ENCODE measurements around the gene CSTF2T. TPM values are rescaled to one million over a fixed set of nuclear protein-coding genes. Genes with fewer than 3 reads are reported as not detected.

CSTF2T gene
- total RNA-seq, 1 experiment from 2014 or later: 22.1 TPM

DNA sequence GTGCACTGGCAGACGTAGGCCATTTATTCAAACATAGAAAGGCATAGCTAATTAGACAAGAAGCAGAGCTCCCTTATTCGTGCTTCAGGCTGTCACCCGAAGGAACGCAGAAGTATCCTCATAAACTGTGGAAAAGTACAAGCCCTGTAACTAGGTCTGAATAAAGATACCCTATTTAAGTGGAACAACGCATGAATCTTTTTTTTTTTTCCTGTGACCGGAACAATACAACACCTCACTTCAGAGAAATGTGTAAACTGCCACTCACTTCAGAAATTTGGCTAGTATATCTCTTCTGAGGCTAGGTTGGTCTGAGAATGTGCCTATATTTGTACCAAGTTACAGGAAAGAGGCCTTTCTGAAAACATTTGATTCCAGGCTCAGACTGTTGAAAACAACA lies 8.0 kb upstream of the CSTF2T start:
- Histone ChIP-seq H4K20me1 (ENCODE audit: insufficient read depth, low read depth, low read length) (no peaks in the 10 kb centered on the region), H3K79me2 (ENCODE audit: low read length) (no peaks in the 10 kb centered on the region), H3K27me3 (ENCODE audit: low read length) (no peaks in the 10 kb centered on the region), H3K4me1 (ENCODE audit: low read length) (no peaks in the 10 kb centered on the region), H3K27ac (ENCODE audit: low read length) (no peak overlapping the region), H3K4me2 (ENCODE audit: low read depth, low read length, poor library complexity, severe bottlenecking) (no peak overlapping the region), H3K36me3 (ENCODE audit: insufficient read depth, low read length) (no peaks in the 10 kb centered on the region), H3K4me3 (ENCODE audit: low read length) (no peak overlapping the region), H3K9me2 (replicated peaks; ENCODE audit: insufficient read depth, low read length) (no peaks in the 10 kb centered on the region), H3K9me3 (ENCODE audit: low read length) (no peaks in the 10 kb centered on the region), H2AFZ (ENCODE audit: low read length) (no peak overlapping the region), H3K9ac (ENCODE audit: low read length) (no peak overlapping the region)
- DNase-seq: no peak

DNA sequence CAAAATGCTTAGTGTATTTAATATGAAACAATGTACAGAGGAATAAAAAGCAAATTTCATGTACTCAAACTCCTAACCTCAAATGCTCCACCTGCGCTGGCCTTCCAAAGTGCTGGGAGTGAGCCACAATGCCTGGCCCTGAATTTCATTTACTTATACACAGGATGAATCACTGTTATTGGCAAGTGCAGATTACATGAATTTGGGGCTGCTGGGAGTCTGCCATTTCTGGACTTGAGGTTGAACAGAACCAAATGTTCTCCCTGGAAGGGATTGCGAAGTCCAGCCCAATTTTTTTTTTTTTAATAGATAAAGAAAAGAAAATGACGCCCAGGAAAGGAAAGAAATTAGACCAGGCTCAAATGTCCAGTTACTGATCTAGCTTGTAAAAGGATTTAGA lies 6.8 kb upstream of the CSTF2T start:
- Histone ChIP-seq H3K4me3 (ENCODE audit: low read length) (no peak overlapping the region), H3K9me2 (replicated peaks; ENCODE audit: insufficient read depth, low read length) (no peaks in the 10 kb centered on the region), H2AFZ (ENCODE audit: low read length) (no peak overlapping the region), H3K36me3 (ENCODE audit: insufficient read depth, low read length) (no peaks in the 10 kb centered on the region), H3K4me2 (ENCODE audit: low read depth, low read length, poor library complexity, severe bottlenecking) (no peak overlapping the region), H3K79me2 (ENCODE audit: low read length) (no peaks in the 10 kb centered on the region), H3K27me3 (ENCODE audit: low read length) (no peaks in the 10 kb centered on the region), H4K20me1 (ENCODE audit: insufficient read depth, low read depth, low read length) (no peaks in the 10 kb centered on the region), H3K9ac (ENCODE audit: low read length) (no peak overlapping the region), H3K4me1 (ENCODE audit: low read length) (no peaks in the 10 kb centered on the region), H3K27ac (ENCODE audit: low read length) (no peak overlapping the region), H3K9me3 (ENCODE audit: low read length) (no peaks in the 10 kb centered on the region)
- DNase-seq: no peak

GRCh38 chr10:51705774-51706173 lies 6.4 kb upstream of the CSTF2T start:
- Histone ChIP-seq H3K27ac (ENCODE audit: low read length) (no peak overlapping the region), H3K27me3 (ENCODE audit: low read length) (no peaks in the 10 kb centered on the region), H3K4me3 (ENCODE audit: low read length) (no peak overlapping the region), H3K36me3 (ENCODE audit: insufficient read depth, low read length) (no peaks in the 10 kb centered on the region), H3K9me2 (replicated peaks; ENCODE audit: insufficient read depth, low read length) (no peaks in the 10 kb centered on the region), H3K79me2 (ENCODE audit: low read length) (no peaks in the 10 kb centered on the region), H2AFZ (ENCODE audit: low read length) (no peak overlapping the region), H3K9me3 (ENCODE audit: low read length) (no peaks in the 10 kb centered on the region), H3K9ac (ENCODE audit: low read length) (no peak overlapping the region), H3K4me2 (ENCODE audit: low read depth, low read length, poor library complexity, severe bottlenecking) (no peak overlapping the region), H4K20me1 (ENCODE audit: insufficient read depth, low read depth, low read length) (no peaks in the 10 kb centered on the region), H3K4me1 (ENCODE audit: low read length) (no peaks in the 10 kb centered on the region)
- no peak for DNase-seq

DNA sequence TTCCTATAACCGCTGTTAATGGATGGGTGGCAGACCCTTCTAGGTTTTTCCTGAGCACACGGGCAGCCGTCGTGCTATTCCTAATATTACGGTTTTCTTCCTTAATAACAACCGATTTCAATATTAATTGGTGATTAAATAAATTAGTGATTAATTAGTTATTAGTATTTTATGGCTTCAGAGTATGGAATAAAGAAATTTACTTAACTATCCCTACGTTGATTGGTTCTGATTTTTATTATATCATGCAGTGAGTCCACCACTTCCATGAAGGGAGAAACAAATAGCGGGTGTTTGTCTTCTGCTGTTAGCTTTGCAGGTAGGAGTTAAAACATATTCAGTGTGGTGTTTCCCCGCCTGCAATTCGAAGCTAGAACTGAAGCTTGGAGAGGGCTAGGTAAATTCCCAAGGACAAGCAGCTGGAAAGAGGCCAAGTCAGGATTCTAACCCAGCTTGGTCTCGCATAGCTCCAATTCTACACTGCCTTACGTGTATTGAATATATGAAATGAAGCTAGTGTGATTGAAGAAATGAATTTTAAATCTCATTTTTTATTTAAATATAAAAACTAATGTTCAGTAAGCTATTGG lies 928 bp upstream of the CSTF2T start:
- Histone ChIP-seq H4K20me1 (ENCODE audit: insufficient read depth, low read depth, low read length) (peaks cover 6% of the 10 kb centered on the region; the same call in 1 of the 2 replicates), H3K9ac (ENCODE audit: low read length) (peak overlapping the region; percentile 77), H3K4me1 (ENCODE audit: low read length) (peaks cover 18% of the 10 kb centered on the region), H3K9me2 (replicated peaks; ENCODE audit: insufficient read depth, low read length) (no peaks in the 10 kb centered on the region), H3K27me3 (ENCODE audit: low read length) (no peaks in the 10 kb centered on the region), H3K79me2 (ENCODE audit: low read length) (peaks cover 23% of the 10 kb centered on the region), H3K4me2 (ENCODE audit: low read depth, low read length, poor library complexity, severe bottlenecking) (peak overlapping the region; percentile 77), H3K4me3 (ENCODE audit: low read length) (peak overlapping the region; percentile 69), H3K9me3 (ENCODE audit: low read length) (no peaks in the 10 kb centered on the region), H2AFZ (ENCODE audit: low read length) (peak overlapping the region; percentile 81), H3K27ac (ENCODE audit: low read length) (peak overlapping the region; percentile 67), H3K36me3 (ENCODE audit: insufficient read depth, low read length) (peaks cover 5% of the 10 kb centered on the region; the same call in 1 of the 2 replicates)
- DNase-seq: no peak

DNA sequence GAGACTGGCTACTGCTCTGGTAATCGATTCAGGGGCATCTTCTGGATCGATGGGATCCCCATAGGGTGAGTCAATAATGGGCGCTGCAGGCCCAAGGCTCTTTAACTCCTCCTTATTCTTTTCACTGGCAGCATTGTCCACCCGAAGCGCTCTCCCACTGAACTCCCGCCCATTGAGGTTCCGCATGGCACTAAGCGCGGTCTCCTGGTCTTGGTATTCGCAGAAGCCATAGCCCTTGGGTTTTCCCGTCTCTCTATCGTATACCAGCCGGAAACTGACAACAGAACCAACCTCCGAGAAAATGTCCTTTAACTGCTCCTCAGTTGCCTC lies 285 bp downstream of the CSTF2T start:
- peaks cover 6% of the 10 kb centered on the region; the same call in 1 of the 2 replicates for H4K20me1 ChIP-seq (ENCODE audit: insufficient read depth, low read depth, low read length)
- H3K9me3 ChIP-seq (ENCODE audit: low read length): no peaks in the 10 kb centered on the region
- peak overlapping the region; percentile 77 for H3K9ac ChIP-seq (ENCODE audit: low read length)
- peak overlapping the region; percentile 67; the same call in 1 of the 2 replicates for H3K27ac ChIP-seq (ENCODE audit: low read length)
- H3K79me2 ChIP-seq (ENCODE audit: low read length): peaks cover 23% of the 10 kb centered on the region
- H3K4me3 ChIP-seq (ENCODE audit: low read length): peak overlapping the region; percentile 69
- H2AFZ ChIP-seq (ENCODE audit: low read length): peak overlapping the region; percentile 81; the same call in 1 of the 2 replicates
- H3K27me3 ChIP-seq (ENCODE audit: low read length): no peaks in the 10 kb centered on the region
- H3K36me3 ChIP-seq (ENCODE audit: insufficient read depth, low read length): peaks cover 5% of the 10 kb centered on the region; the same call in 1 of the 2 replicates
- H3K4me1 ChIP-seq (ENCODE audit: low read length): peaks cover 18% of the 10 kb centered on the region
- H3K9me2 ChIP-seq (replicated peaks; ENCODE audit: insufficient read depth, low read length): no peaks in the 10 kb centered on the region
- H3K4me2 ChIP-seq (ENCODE audit: low read depth, low read length, poor library complexity, severe bottlenecking): peak overlapping the region; percentile 77
- no peak for DNase-seq

DNA sequence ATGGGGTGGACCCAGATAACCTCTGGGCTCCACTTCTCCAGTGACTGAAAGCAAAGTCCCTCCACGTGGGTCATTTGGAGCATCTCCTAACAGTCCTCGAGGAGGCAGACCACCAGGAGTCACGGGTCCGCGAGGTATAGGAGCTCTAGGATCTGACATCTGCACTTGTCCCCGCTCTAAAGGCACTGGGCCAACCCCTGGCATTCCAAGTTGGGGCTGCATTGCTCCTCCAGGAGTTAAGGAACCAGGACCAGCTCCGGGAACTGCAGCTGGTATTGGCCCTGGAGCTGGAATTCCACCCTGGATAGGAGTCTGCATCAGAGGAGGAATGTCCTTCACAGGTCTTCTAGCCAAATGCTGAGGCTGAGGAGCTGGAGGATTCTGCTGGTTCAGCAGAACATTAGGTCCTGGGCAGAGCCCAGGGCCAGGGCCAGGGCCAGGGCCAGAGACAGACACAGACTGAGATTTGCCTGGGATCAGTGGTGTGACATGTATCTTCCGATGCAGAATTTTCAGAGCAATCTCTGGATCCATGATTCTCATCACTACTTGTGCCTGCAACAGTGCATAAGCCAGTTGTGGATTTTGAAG lies 827 bp downstream of the CSTF2T start:
- Histone ChIP-seq H3K4me3 (ENCODE audit: low read length) (peak overlapping the region; percentile 69), H3K79me2 (ENCODE audit: low read length) (peaks cover 23% of the 10 kb centered on the region), H3K9me2 (replicated peaks; ENCODE audit: insufficient read depth, low read length) (no peaks in the 10 kb centered on the region), H3K27ac (ENCODE audit: low read length) (no peak overlapping the region), H3K27me3 (ENCODE audit: low read length) (no peaks in the 10 kb centered on the region), H3K9ac (ENCODE audit: low read length) (peak overlapping the region; percentile 77), H3K9me3 (ENCODE audit: low read length) (no peaks in the 10 kb centered on the region), H3K4me1 (ENCODE audit: low read length) (peaks cover 18% of the 10 kb centered on the region), H2AFZ (ENCODE audit: low read length) (no peak overlapping the region), H4K20me1 (ENCODE audit: insufficient read depth, low read depth, low read length) (peaks cover 6% of the 10 kb centered on the region; the same call in 1 of the 2 replicates), H3K36me3 (ENCODE audit: insufficient read depth, low read length) (peaks cover 5% of the 10 kb centered on the region; the same call in 1 of the 2 replicates), H3K4me2 (ENCODE audit: low read depth, low read length, poor library complexity, severe bottlenecking) (peak overlapping the region; percentile 77)
- DNase-seq: no peak

- no peak overlapping the region for H3K27ac ChIP-seq (ENCODE audit: low read length)
- H3K9me3 ChIP-seq (ENCODE audit: low read length): no peaks in the 10 kb centered on the region
- peaks cover 18% of the 10 kb centered on the region for H3K4me1 ChIP-seq (ENCODE audit: low read length)
Measured at GRCh38 chr10:51696251-51696650, 3.1 kb downstream of the CSTF2T start.

DNA sequence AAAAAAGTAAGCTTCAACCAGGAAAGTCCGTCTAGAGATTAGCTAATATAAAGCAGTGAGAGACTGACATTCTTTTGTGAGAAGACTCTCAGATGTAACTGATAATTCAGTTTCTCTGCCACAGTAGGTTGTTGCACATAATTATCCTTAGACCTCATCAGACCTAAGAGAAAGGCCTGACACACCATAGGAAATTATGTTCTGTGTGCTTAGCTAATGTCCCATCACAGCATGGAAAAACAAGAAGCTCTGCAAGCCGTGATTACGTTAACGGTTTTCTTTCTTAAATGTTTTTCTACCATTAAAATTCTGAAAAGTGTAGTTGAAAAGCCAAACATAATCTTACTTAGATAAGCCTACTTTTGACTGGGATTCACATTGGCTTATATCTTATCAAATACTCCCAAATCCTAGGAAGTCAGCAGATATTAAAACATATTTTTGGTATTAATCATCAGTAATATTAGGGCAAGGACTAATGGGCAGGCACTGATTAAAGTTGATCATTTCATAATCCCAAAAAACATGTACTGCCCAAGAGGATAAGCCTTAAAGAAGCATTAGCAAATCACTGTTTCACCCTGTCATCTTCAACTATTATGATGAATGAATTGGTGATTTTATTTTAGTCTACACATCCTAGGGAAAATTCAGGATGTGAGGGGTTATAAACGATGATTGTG lies 5.2 kb downstream of the CSTF2T start:
- Histone ChIP-seq H2AFZ (ENCODE audit: low read length) (no peak overlapping the region), H3K27ac (ENCODE audit: low read length) (no peak overlapping the region), H3K36me3 (ENCODE audit: insufficient read depth, low read length) (peaks cover 5% of the 10 kb centered on the region; the same call in 1 of the 2 replicates), H3K9ac (ENCODE audit: low read length) (no peak overlapping the region), H3K4me1 (ENCODE audit: low read length) (peaks cover 11% of the 10 kb centered on the region), H3K79me2 (ENCODE audit: low read length) (peaks cover 22% of the 10 kb centered on the region), H3K9me2 (replicated peaks; ENCODE audit: insufficient read depth, low read length) (no peaks in the 10 kb centered on the region), H3K4me2 (ENCODE audit: low read depth, low read length, poor library complexity, severe bottlenecking) (no peak overlapping the region), H3K27me3 (ENCODE audit: low read length) (no peaks in the 10 kb centered on the region), H3K4me3 (ENCODE audit: low read length) (no peak overlapping the region), H4K20me1 (ENCODE audit: insufficient read depth, low read depth, low read length) (peaks cover 6% of the 10 kb centered on the region; the same call in 1 of the 2 replicates), H3K9me3 (ENCODE audit: low read length) (no peaks in the 10 kb centered on the region)
- no peak for DNase-seq

More at GRCh38 chr10:51696251-51696650, 3.1 kb downstream of the CSTF2T start:
- H3K4me3 ChIP-seq (ENCODE audit: low read length): no peak overlapping the region
- H3K9me2 ChIP-seq (replicated peaks; ENCODE audit: insufficient read depth, low read length): no peaks in the 10 kb centered on the region
- H3K4me2 ChIP-seq (ENCODE audit: low read depth, low read length, poor library complexity, severe bottlenecking): no peak overlapping the region
- H4K20me1 ChIP-seq (ENCODE audit: insufficient read depth, low read depth, low read length): peaks cover 6% of the 10 kb centered on the region; the same call in 1 of the 2 replicates
- H3K27me3 ChIP-seq (ENCODE audit: low read length): no peaks in the 10 kb centered on the region
- DNase-seq: no peak
- peaks cover 5% of the 10 kb centered on the region; the same call in 1 of the 2 replicates for H3K36me3 ChIP-seq (ENCODE audit: insufficient read depth, low read length)
- no peak overlapping the region for H2AFZ ChIP-seq (ENCODE audit: low read length)
- peaks cover 23% of the 10 kb centered on the region for H3K79me2 ChIP-seq (ENCODE audit: low read length)
- no peak overlapping the region for H3K9ac ChIP-seq (ENCODE audit: low read length)
